Transverse colon (tissue), 4 donors: ENCODE data around the gene ACTRT2. TPM values are rescaled to one million over a fixed set of nuclear protein-coding genes. Genes with fewer than 3 reads are reported as not detected.

Experiments
- DNase-seq: peaks from one replicate; pipeline ENCODE4 v3.0.0-alpha.2; 2019
- H3K27ac ChIP-seq, 4 donors: fragments of 200-600 bp; sonication (generic); 2 replicates each; pipeline ENCODE4 v1.5.1; 2016 to 2018; ENCODE audit warnings: inconsistent platforms in 4 of 4
- H3K27me3 ChIP-seq: fragments of 200-600 bp; sonication (generic); 2 replicates; pipeline ENCODE4 v1.5.1; 2017; ENCODE audit warnings: inconsistent platforms
- H3K36me3 ChIP-seq, 4 donors: fragments of 200-600 bp; sonication (generic); 2 replicates each; pipeline ENCODE4 v1.5.1; 2017 to 2019; ENCODE audit warnings: inconsistent platforms in 4 of 4
- H3K4me1 ChIP-seq, 4 donors: fragments of 200-600 bp; sonication (generic); 2 replicates each; pipeline ENCODE4 v1.5.1; 2017 to 2020; ENCODE audit warnings: inconsistent platforms in 4 of 4
- H3K4me3 ChIP-seq, 4 donors: fragments of 200-600 bp; sonication (generic); 1 replicate in 1 of 4; 2 replicates in 3 of 4; pipeline versions ENCODE4 v1.5.1 to v1.6.1; 2017 to 2019; ENCODE audit warnings: inconsistent platforms in 4 of 4
- H3K9me3 ChIP-seq, 2 donors: fragments of 200-600 bp; sonication (generic); 2 replicates each; pipeline ENCODE4 v1.5.1; 2017 to 2019; ENCODE audit warnings: inconsistent platforms in 2 of 2
- EP300 ChIP-seq: sonication (generic); formaldehyde crosslinking; IDR thresholded peaks from one replicate; pipeline ENCODE4 v1.6.1; 2017; ENCODE audit warnings: antibody characterized with exemption, low read depth
- POLR2A ChIP-seq: fragments of 450-650 bp; IDR thresholded peaks from one replicate; pipeline ENCODE4 v1.6.1; 2016; ENCODE audit warnings: antibody characterized with exemption, mild to moderate bottlenecking, moderate library complexity
- POLR2AphosphoS5 ChIP-seq, 3 donors: sonication (generic); formaldehyde crosslinking; IDR thresholded peaks; one replicate each; pipeline ENCODE4 v1.6.1; 2016; ENCODE audit warnings: antibody characterized with exemption in 3 of 3
- WGBS, 2 donors: methylation state at CpG; one replicate each; pipeline ENCODE4 v1.1.5; 2018; ENCODE audit warnings: low coverage in 1 of 2; 5-methylcytosine and 5-hydroxymethylcytosine counted together
- in situ Hi-C, 4 donors: fragments of 200-750 bp; cut with MboI; loops; one replicate each; pipeline versions ENCODE4 v1.15.0 to v1.15.1; 2017; ENCODE audit warnings: low sequenced_read_pairs in 3 of 4, low pct_ligation_motif_present in 1 of 4, low pct_unique_long_range_greater_than_20kb in 1 of 4
- intact Hi-C: fragments of 100-400 bp; cut with DNase I; formaldehyde crosslinking; loops from one replicate; pipeline ENCODE4 v1.15.1; 2023; ENCODE audit warnings: low total_unique reads
- total RNA-seq, 4 donors: library from RNA; depleted of rRNA; stranded (reverse); fragments of >200 nt; gene quantifications; one replicate each; pipeline ENCODE4 v1.1.0, GENCODE V29; 2016
- TF ChIP-seq, protein P1 (sequence below), 5 experiments: fragments of 200-600 bp in 3 of 5; fragments of 450-650 bp in 2 of 5; sonication (generic) in 3 of 5; IDR thresholded peaks; 1 replicate in 2 of 5; 2 replicates in 3 of 5; pipeline ENCODE4 v1.5.1; 2016 to 2017; ENCODE audit warnings: antibody characterized with exemption in 5 of 5, inconsistent platforms in 3 of 5, mild to moderate bottlenecking in 2 of 5, moderate library complexity in 1 of 5

Gene ACTRT2
- total RNA-seq, 4 donors from 2014 or later: not detected

DNA sequence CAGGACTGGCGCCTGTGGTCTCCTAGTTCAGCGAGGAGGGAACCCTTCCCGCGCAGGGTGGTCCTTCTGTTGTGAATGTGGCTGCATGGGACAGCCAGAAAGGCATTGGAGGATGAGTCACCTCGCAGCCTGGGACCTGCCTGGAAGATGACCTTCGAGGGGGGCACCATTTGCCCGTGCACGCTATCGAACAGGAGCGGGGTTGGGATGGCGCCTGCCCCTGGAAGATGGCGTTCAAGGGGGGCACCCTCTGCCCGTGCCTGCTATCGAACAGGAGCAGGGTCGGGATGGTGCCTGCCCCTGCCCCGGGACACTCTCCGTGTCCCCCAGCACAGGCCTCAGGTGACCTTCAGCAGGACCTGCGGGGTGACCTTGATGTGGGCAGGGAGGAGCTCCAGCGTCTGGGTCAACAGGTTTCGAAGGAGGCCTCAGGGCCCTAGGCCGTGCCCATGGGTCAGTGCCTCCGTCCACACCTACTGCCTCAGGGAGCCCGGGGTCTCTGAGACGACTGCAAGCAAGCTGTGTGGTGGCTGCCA, 1.7 kb upstream of the ACTRT2 start:
- in situ Hi-C loops: loop anchor here in 3 of 4 donors (25.0 kb wide), 2 partner anchors 393 to 418 kb away; no protein-coding TSS in a partner anchor
- Histone ChIP-seq H3K27me3 (peaks cover 38% of the 10 kb centered on the region), H3K4me1 (no peaks in the 10 kb centered on the region), H3K9me3 (no peaks in the 10 kb centered on the region), H3K27ac (no peak overlapping the region), H3K4me3 (no peak overlapping the region), H3K36me3 (no peaks in the 10 kb centered on the region)
- no peak for TF ChIP-seq POLR2A
- TF ChIP-seq, protein P1, sequence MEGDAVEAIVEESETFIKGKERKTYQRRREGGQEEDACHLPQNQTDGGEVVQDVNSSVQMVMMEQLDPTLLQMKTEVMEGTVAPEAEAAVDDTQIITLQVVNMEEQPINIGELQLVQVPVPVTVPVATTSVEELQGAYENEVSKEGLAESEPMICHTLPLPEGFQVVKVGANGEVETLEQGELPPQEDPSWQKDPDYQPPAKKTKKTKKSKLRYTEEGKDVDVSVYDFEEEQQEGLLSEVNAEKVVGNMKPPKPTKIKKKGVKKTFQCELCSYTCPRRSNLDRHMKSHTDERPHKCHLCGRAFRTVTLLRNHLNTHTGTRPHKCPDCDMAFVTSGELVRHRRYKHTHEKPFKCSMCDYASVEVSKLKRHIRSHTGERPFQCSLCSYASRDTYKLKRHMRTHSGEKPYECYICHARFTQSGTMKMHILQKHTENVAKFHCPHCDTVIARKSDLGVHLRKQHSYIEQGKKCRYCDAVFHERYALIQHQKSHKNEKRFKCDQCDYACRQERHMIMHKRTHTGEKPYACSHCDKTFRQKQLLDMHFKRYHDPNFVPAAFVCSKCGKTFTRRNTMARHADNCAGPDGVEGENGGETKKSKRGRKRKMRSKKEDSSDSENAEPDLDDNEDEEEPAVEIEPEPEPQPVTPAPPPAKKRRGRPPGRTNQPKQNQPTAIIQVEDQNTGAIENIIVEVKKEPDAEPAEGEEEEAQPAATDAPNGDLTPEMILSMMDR (IDR thresholded peaks at IDR 0.05): no peak
- TF ChIP-seq POLR2AphosphoS5 (IDR thresholded peaks at IDR 0.05): no peak
- TF ChIP-seq EP300: no peak
- WGBS, 2 donors: 92% methylated on average over 21 of the region's 24 CpGs; no CpG with 5 or more reads in 1 of the 2 donors
- intact Hi-C loops: no loop called here
- peak; percentile 3 for DNase-seq

DNA sequence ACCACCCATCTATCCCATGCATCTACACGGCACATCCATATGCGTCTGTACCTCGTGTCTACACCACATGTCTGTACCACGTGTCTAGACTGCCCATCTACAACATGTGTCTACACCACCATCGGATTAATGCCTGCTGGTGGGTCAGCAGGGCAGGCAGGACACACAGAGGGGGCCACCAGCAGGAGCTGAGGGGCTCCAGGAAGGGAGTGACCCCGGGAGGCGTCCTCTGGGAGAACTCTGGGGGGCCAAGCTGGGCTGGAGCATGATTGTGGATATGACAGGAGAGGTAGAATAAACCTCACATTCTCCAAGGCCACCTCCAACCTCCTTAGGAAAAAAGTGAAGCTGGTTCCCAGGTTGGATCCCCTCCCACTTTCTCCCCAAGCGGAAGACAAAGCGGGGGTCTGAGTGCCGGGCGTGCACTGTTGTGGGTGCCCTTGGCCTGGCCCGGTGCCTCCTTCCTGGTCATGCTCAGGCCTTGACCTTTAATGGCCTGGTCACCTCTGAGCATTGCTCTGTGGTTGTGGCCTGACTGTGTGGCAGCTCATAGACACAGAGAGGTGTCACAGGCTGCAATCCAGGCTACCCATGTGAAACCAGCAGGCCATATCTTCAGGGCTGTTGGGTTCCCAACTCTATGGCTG, 881 bp upstream of the ACTRT2 start:
- DNase-seq: peak; percentile 6
- in situ Hi-C loops (loop anchor here in 3 of 4 donors (25.0 kb wide), 2 partner anchors 392 to 417 kb away; no protein-coding TSS in a partner anchor), intact Hi-C loops (no loop called here)
- TF ChIP-seq, protein P1 (IDR thresholded peaks at IDR 0.05): no peak
- TF ChIP-seq EP300 (no peak), POLR2A (no peak), POLR2AphosphoS5 (IDR thresholded peaks at IDR 0.05) (no peak)
- Histone ChIP-seq H3K36me3 (no peaks in the 10 kb centered on the region), H3K4me3 (no peak overlapping the region), H3K4me1 (no peaks in the 10 kb centered on the region), H3K27ac (no peak overlapping the region), H3K27me3 (peaks cover 30% of the 10 kb centered on the region), H3K9me3 (no peaks in the 10 kb centered on the region)
- 65 to 91% methylated on average over 4 to 12 of the region's 12 CpGs for WGBS, 2 donors

DNA sequence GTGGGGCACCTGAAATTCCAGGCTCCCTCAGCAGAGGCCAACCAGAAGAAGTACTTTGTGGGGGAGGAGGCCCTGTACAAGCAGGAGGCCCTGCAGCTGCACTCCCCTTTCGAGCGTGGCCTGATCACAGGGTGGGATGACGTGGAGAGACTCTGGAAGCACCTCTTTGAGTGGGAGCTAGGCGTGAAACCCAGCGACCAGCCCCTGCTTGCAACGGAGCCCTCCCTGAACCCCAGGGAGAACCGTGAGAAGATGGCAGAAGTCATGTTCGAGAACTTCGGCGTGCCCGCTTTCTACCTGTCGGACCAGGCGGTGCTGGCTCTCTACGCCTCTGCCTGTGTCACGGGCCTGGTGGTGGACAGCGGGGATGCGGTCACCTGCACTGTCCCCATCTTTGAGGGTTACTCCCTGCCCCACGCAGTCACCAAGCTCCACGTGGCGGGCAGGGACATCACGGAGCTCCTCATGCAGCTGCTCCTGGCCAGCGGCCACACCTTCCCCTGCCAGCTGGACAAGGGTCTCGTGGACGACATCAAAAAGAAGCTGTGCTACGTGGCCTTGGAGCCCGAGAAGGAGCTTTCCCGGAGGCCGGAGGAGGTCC, 634 bp downstream of the ACTRT2 start:
- intact Hi-C loops: no loop called here
- no peak for TF ChIP-seq POLR2AphosphoS5 (IDR thresholded peaks at IDR 0.05)
- no peak for TF ChIP-seq POLR2A
- no peak for TF ChIP-seq EP300
- Histone ChIP-seq H3K4me3 (no peak overlapping the region), H3K27me3 (peaks cover 19% of the 10 kb centered on the region), H3K36me3 (no peaks in the 10 kb centered on the region), H3K4me1 (no peaks in the 10 kb centered on the region), H3K27ac (no peak overlapping the region), H3K9me3 (no peaks in the 10 kb centered on the region)
- in situ Hi-C loops: loop anchor here in 3 of 4 donors (25.0 kb wide), 2 partner anchors 390 to 415 kb away; no protein-coding TSS in a partner anchor
- peak; percentile 4 for DNase-seq
- 86% methylated on average over 22 of the region's 28 CpGs; no CpG with 5 or more reads in 1 of the 2 donors for WGBS, 2 donors

DNA sequence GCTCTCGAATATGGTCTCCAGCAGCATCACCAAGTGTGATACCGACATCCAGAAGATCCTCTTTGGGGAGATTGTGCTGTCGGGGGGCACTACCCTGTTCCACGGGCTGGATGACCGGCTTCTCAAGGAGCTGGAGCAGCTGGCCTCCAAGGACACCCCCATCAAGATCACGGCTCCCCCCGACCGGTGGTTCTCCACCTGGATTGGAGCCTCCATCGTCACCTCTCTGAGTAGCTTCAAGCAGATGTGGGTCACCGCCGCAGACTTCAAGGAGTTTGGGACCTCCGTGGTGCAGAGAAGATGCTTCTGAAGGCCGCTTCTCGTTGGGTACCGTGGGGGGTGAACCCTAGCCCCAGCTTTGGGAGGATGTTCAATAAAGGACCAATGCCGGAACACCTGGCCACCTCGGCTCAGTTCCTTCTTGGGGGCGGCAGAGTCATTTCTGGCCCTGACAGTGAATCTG, 1.3 kb downstream of the ACTRT2 start:
- WGBS, 2 donors: 89% methylated on average over 18 of the region's 18 CpGs; no CpG with 5 or more reads in 1 of the 2 donors
- peak; percentile 2 for DNase-seq
- no peaks in the 10 kb centered on the region for H3K36me3 ChIP-seq
- intact Hi-C loops (no loop called here), in situ Hi-C loops (loop anchor here in 3 of 4 donors (25.0 kb wide), 2 partner anchors 390 to 415 kb away; no protein-coding TSS in a partner anchor)
- H3K4me3 ChIP-seq: no peak overlapping the region
- H3K9me3 ChIP-seq: no peaks in the 10 kb centered on the region
- TF ChIP-seq, protein P1 (IDR thresholded peaks at IDR 0.05): no peak
- TF ChIP-seq POLR2A (no peak), EP300 (no peak), POLR2AphosphoS5 (IDR thresholded peaks at IDR 0.05) (no peak)
- H3K27me3 ChIP-seq: peaks cover 13% of the 10 kb centered on the region
- H3K27ac ChIP-seq: no peak overlapping the region
- H3K4me1 ChIP-seq: no peaks in the 10 kb centered on the region
